Osteocyte (in vitro differentiated cells): ENCODE data around the gene ACYP2. TPM values are rescaled to one million over a fixed set of nuclear protein-coding genes. Genes with fewer than 3 reads are reported as not detected.

Experiments used
- DNase-seq: peaks from one replicate; pipeline ENCODE4 v3.0.0; 2021; ENCODE audit warnings: mixed read lengths; ENCODE audit not compliant: unreplicated experiment; ENCODE audit errors: extremely low spot score
- H3K27ac Mint-ChIP-seq: one replicate; pipeline ENCODE4 v1.8.0; 2021; ENCODE audit warnings: mild to moderate bottlenecking, mixed read lengths; ENCODE audit not compliant: unreplicated experiment
- H3K27me3 Mint-ChIP-seq: one replicate; pipeline ENCODE4 v1.8.0; 2021; ENCODE audit warnings: mixed read lengths; ENCODE audit not compliant: unreplicated experiment
- H3K36me3 Mint-ChIP-seq: one replicate; pipeline ENCODE4 v1.8.0; 2021; ENCODE audit warnings: mixed read lengths; ENCODE audit not compliant: unreplicated experiment
- H3K4me1 Mint-ChIP-seq: one replicate; pipeline ENCODE4 v1.8.0; 2021; ENCODE audit warnings: mixed read lengths; ENCODE audit not compliant: unreplicated experiment
- H3K4me3 Mint-ChIP-seq: one replicate; pipeline ENCODE4 v1.8.0; 2021; ENCODE audit warnings: mild to moderate bottlenecking, moderate library complexity, mixed read lengths; ENCODE audit not compliant: unreplicated experiment
- H3K9me3 Mint-ChIP-seq: one replicate; pipeline ENCODE4 v1.8.0; 2021; ENCODE audit warnings: mixed read lengths; ENCODE audit not compliant: unreplicated experiment
- total RNA-seq: library from RNA; stranded (reverse); gene quantifications from 2 replicates; pipeline ENCODE4 v1.2.1, GENCODE V29; 2021
- TF ChIP-seq, protein P1 (sequence below): fragments of 200-600 bp; sonication (generic); IDR thresholded peaks from 2 replicates; pipeline ENCODE4 v1.5.0; 2021; ENCODE audit warnings: antibody characterized with exemption, mild to moderate bottlenecking, moderate library complexity

ACYP2 gene
- total RNA-seq, 1 donor from 2014 or later: 10.4 TPM

DNA sequence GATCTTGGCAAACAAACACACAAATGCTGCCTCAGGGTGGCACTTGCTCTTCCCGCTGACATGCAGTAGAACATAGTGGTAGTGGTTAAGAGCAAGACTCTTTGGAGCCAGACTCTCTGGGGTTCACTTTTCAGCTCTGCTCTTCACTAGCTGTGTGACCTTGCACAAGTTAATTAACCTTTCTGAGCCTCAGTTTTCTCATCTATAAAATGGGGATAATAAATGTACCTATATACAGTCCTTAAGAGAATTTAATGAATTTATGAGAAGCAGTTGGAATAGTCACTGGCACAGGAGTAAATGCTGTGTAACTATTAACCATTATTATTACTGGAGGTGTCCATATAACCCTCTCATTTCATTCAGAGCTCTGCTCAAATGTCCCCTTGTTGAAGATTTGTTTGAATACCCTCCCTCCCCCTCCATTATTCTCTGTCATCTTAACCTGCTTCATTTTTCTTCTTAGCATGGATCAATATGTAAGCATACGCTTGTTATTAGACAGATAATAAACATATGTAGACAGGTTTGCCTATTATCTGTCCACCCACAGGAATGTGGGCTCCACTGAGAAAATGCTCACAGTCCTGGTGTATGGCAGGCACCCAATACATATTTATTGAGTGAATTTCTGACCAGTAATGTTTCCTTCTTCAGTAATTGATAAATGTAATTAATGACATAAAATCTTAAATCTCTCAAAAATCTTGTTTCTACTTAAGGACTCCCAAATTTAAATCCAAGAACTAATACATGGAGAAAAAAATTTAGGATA is 76.1 kb downstream of the ACYP2 start:
- Mint-ChIP-seq H3K27me3 (peaks cover 11% of the 10 kb centered on the region), H3K36me3 (no peaks in the 10 kb centered on the region), H3K4me3 (no peak overlapping the region), H3K27ac (no peak overlapping the region), H3K4me1 (no peaks in the 10 kb centered on the region), H3K9me3 (no peaks in the 10 kb centered on the region)
- TF ChIP-seq, protein P1, sequence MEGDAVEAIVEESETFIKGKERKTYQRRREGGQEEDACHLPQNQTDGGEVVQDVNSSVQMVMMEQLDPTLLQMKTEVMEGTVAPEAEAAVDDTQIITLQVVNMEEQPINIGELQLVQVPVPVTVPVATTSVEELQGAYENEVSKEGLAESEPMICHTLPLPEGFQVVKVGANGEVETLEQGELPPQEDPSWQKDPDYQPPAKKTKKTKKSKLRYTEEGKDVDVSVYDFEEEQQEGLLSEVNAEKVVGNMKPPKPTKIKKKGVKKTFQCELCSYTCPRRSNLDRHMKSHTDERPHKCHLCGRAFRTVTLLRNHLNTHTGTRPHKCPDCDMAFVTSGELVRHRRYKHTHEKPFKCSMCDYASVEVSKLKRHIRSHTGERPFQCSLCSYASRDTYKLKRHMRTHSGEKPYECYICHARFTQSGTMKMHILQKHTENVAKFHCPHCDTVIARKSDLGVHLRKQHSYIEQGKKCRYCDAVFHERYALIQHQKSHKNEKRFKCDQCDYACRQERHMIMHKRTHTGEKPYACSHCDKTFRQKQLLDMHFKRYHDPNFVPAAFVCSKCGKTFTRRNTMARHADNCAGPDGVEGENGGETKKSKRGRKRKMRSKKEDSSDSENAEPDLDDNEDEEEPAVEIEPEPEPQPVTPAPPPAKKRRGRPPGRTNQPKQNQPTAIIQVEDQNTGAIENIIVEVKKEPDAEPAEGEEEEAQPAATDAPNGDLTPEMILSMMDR: no peak
- no peak for DNase-seq

DNA sequence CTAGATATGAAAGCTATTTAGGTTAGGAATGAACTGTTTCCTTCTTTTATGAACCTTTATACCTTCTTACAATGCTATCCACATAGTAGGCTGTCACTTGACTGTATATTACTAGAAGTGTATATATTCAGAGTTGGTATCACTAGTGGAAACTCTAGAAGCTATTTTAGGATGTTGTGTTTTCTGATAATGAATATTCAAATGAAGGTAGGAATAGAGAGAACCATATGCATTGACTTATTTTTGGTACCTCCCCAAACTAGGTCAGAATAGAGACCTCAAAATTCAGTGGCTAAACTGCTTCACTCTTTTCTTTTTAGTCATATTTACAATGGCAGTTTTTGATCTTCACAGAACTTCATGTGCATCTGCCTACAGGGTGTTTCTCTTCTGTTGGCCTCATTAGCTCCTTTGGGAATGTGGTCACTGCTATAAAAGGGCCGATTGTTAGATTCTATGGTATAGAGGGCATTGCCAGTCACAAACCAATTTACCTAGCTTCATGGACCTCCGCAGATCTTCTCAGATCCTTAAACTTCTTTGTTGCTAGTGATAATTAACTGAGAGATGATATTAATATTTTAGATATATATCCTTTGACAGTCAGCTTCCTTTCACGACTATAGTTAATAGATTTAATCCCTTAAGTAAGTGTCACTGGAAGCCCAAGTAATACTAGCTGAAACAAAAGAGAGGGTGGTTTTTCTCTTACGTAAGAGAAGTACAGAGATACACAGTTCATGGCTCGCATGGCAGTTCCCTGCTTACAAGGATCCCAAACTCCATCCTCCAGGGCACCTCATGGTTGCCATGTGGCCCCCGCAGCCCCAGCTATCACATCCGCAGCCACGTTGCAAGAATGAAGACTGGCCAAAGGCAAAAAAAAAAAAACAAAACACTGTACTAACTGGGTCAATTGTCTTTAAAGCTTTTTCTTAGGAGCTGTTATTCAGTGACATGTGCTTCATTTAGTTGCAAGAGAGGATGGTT is 79.6 kb downstream of the ACYP2 start:
- H3K4me3 Mint-ChIP-seq: no peak overlapping the region
- H3K36me3 Mint-ChIP-seq: no peaks in the 10 kb centered on the region

DNA sequence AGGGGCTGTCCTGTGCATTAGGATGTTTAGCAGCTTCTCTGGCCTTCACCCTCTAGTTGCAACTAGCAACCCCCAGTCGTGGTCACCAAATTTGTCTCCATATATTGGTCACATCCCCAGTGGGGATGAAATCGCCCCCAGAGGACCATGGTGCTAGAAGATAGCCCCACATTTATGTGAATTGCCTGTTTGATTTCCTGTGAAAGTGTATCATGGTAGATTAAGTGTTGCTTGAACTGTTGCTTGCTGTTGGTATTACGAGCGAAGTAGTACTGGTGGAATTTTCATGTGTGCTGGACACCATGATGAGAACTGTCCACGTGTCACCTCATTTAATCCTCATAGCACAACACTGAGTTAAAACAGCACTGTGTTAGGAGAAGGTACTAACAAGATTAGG is 81.2 kb downstream of the ACYP2 start:
- no peaks in the 10 kb centered on the region for H3K27me3 Mint-ChIP-seq
- H3K36me3 Mint-ChIP-seq: no peaks in the 10 kb centered on the region
- H3K9me3 Mint-ChIP-seq: no peaks in the 10 kb centered on the region
- TF ChIP-seq, protein P1: no peak
- no peaks in the 10 kb centered on the region for H3K4me1 Mint-ChIP-seq
- no peak overlapping the region for H3K27ac Mint-ChIP-seq
- DNase-seq: no peak
- H3K4me3 Mint-ChIP-seq: no peak overlapping the region

More for the DNA sequence above, 79.6 kb downstream of the ACYP2 start:
- DNase-seq: no peak
- Mint-ChIP-seq H3K4me1 (no peaks in the 10 kb centered on the region), H3K27ac (no peak overlapping the region), H3K27me3 (peaks cover 10% of the 10 kb centered on the region), H3K9me3 (no peaks in the 10 kb centered on the region)
- TF ChIP-seq, protein P1: no peak

DNA sequence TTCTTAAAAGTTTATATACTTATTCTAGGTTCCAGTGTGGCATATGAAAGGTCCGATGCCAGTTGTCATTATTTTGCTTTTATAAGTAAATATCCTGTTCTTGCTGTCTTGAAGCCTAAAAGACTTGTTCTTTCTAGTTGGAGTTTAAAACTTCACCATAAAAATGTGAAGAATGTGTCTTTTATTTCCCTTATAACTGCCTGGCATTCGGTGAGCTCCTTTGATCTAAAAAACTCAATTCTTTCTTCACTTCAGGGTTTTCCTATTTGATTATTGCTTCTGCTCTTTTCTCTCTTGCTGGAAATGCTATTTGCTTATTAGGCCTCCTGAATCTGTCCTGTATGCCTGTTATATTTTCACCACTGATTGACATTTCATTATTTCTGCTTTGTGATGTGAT is 89.1 kb downstream of the ACYP2 start:
- no peak for DNase-seq
- Mint-ChIP-seq H3K9me3 (no peaks in the 10 kb centered on the region), H3K27me3 (no peaks in the 10 kb centered on the region), H3K4me3 (no peak overlapping the region), H3K36me3 (no peaks in the 10 kb centered on the region), H3K27ac (peak overlapping the region; percentile 25), H3K4me1 (peaks cover 43% of the 10 kb centered on the region)
- TF ChIP-seq, protein P1: no peak

DNA sequence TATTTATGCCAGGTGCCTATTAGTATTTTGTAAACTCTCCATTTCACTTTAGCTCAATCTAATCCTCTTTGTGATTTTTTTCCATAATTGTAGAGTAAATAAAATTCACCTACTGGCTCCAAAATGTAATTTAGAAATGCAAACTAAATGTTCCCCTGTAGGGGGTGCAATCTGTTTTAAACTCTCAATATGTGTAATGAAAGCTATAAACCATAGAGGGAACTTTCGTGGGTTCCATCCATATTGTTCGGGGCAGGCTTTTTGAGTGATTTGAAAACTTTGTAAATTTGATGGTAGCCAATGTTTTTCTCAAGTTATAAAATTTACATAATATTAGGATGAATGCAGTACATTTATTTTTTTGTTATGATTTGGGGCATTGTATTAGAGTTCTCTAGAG is 91.2 kb downstream of the ACYP2 start:
- Mint-ChIP-seq H3K27me3 (no peaks in the 10 kb centered on the region), H3K4me3 (no peak overlapping the region), H3K27ac (no peak overlapping the region), H3K9me3 (no peaks in the 10 kb centered on the region), H3K36me3 (no peaks in the 10 kb centered on the region), H3K4me1 (peaks cover 48% of the 10 kb centered on the region)
- TF ChIP-seq, protein P1: peak; percentile 63
- DNase-seq: no peak
